ENCODE data around the gene SBF2.

Gene SBF2

DNA sequence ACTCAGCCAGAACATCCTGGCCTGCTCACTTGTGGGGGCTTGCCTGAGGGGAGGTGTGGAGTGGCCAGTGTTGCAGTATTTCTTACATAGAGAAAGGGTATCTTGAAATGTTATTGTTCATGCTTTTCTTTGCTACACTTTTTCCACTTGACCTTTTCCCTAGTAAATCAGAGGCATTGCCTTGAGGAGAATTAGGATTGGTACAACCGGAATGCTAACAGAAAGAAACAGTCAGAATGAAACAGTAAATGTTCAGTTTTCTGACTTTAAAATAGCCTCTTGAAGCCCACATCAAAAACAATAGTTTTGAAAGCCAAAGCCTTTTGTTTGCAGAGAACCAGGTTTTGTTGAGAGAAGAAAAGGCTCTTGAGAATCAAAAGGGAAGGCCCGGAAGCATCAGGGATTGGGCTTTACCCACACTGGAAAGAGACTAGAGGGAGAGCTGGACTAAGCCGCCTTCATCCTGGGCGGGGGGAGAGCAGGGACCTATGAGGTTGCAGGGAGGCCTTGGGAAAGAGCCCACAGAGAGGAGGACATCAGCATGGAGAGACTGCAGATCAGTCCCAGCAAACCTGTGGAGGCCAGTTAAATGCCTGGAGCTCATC is 23.2 kb upstream of the SBF2 start:
- DNase-seq, result no peak

DNA sequence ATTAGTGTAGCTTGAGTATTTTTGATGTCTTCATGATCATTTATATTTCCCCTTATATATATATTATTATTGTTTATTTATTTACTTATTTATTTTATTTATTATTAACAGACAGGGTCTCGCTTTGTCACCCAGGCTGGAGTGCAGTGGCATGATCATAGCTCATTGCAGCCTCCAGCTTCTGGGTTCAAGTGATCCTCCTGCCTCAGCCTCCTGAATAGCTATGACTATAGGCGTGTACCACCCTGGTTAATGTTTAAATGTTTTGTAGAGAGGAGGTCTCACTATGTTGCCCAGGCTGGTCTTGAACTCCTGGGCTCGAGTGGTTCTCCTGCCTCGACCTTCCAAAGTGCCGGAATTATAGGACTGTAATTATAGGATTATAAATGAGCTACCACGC is 21.1 kb upstream of the SBF2 start:
- DNase-seq, result no peak

DNA sequence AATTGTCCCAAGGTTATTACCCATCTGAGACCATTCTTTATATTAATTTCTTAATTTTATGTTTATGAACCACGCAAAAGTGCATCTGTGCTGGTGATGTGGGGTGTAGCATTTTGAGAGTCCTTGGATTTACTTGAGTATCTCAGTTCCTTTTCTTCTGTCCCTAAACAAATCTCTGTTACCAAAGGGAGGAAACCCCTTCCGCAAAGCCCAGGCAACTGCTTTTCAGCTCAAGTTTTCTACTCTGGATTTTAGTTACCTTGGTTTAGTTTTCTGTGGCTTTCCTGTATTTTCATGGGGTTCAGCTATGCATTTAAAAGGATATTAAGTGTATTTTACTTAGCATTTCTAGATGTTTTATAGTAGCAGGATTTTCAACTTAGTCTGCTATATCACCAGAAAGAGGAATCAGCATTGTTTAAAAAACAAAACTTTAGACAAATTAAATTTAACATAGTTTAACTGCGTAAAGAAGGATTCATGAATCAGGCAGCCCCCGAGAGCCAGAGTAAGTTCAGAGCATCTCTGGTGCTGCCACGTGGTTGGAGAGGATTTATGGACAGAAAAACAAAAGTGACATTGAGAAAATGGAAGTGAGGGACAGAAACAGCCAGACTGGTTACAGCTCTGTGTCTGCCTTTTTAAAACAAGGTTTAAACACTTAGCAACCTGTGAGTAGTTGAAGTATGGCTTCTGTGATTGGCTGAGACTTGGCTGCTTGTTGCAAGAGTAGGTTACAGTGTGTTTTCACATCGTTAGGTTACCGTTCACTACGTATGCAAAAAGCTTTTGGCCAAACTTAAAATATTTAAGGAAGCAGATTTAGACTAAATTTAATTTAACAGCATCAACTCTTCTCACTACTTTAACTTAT is 20.4 kb upstream of the SBF2 start:
- DNase-seq, result peak; percentile 53 to 59

DNA sequence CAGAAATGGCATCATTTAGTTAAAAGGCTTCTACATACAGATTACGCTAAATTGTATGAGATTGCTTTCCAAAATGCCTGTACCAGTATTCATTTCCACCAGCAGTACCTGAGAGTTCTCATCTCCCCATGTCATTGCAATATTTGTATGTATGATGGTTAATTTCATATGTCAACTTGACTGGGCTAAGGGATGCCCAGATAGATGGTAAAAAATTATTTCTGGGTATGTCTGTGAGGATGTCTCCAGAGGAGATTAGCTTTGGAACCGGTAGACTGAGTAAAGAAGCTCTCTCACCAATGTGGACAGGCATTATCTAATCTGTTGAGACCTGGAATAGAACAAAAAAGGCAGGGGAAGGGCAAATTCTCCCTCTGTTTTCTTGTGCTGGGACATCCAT is 17.8 kb upstream of the SBF2 start:
- no peak for DNase-seq

DNA sequence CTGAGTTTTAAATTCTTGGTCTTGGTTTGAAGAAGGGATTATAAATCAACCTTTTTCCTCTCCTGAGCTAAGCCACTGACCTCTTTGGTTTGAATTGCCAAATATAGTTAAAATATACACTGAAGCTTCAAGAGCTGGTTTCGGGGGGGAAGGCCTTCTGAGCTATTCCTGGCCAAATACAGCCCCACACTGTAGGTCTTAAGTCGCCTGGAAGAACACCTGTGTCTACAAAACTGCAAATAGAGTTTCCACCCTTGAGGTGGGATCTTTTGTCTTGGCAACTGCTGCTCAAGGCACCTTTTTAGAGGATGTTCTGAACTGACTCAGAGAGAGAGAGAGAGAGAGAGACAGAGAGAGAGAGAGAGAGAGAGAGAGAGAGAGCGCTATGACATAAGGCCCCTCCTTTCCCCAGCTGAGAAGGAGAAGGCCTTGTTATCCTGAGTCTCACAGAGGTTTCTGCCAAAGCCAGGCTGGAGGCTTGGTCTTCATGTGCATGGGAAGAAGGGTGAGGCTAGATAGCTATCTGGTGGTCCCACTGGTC is 16.4 kb upstream of the SBF2 start:
- DNase-seq, result no peak

DNA sequence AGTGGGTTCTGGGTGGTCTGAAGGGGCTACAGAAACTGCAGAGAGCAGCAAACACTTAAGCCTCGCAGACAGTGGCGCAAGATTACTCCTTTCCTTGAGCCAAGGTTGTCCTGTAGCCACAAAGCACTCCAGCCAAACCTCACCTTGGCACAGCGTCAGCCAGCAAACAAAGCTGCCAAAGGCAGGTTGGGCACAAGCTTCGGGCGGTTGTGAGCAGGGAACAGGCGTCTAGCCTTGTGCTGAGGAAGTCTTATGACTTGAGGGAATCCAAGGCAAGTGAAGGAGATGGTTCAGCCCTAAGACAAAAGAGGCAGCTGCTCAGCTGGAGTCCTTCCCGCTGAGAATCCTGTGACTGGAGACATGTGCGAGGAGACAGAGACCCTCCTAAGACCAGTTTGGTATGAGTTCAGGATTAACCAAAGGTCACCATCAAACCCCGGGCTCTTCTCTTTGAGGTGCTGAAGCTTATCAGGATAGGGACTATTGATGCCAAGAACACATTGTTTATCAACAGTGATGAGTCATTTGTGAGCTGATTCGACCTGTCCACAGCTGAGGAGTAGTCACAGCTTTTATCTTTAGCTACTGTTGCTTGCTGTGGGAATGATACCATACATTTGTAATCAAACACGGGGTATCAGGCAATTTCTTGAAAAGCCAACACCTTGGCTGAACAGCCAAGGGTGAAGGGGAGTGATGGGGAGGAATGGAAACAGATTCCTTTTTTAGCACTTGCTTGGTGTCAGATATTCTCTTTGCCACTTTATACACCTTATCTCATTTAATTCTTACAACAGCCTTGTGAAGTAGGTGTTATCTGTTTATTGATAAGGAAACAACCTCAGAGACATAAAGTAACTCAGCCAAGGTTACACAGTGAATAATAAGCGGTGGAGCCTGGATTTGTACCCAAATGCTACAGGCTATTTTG is 15.4 kb upstream of the SBF2 start:
- DNase-seq, result no peak

DNA sequence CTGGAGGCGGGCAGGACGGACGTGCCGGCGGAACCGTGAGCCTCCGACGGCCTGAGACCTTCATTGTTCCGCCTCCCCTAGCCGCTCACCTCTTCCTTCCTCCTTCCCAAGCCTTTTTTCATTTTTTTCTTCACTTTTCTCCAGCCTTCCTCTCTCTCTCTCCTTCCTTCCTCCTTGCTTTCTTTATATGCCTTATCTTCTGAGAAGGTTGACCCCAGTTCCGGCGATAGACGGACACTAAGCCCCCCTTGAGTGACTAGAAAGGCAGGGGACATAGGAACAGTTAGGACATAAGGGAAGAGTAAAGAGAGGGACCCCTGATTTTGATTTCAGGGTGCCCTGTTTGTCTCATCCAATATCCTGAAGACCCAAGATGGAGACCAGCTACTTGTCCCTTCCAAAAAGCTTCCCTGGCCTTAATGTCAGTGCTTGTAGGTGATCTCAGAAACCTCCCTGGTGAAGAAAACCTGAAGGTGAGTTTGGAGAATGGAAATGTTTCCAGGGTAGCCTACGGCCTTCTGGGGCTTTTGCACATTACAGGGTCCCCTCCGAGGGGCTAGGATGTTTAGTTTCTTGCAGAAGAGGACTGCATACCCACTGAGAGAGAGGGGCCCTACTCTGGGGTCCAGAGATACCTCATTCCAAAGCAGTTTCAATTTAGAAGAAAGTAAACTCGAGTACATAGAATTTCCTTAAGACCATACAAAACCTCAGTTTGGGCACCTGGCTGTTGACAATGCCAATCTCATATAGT is 14.4 kb upstream of the SBF2 start:
- DNase-seq, result no peak

DNA sequence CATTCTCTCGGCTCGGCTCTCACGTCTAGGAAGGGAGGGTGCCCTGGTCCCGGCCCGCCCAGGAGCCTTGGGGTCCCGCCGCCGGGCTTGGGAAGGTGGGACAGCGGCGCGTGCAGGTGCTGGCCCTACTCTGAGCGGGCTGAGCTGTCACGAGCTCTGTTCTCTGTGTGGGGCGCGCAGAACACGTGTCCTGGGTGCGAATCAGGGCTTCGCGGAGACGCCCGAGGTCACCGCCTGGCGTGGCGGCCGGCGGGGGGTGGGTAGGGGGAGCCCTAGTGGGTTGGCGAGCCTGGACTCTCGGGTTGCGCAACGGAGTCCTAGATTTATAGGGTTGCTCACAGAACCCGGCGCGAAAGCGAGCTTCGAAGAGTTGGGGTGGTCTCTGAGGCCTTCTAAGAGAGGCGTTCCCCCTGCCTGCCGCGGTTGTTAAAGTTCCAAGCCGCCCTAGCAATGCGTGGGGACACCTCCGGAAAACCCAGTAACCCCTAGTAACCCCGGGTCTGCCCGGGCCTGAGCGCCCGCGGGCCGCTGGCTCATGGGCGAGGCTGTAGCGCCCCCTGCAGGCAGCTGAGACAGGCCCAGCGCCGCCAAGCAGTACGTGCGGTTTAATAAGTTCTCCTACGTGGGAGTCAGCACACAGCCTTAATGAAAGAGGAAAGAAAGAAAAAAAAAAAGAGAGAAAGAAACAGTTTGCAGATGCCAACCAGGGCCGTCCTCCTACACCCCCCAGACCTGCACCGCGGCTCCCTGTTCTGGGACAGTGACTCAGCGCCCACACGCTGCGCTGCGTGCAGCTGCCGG is 13.6 kb upstream of the SBF2 start:
- DNase-seq, result peak; percentile 85 to 86

DNA sequence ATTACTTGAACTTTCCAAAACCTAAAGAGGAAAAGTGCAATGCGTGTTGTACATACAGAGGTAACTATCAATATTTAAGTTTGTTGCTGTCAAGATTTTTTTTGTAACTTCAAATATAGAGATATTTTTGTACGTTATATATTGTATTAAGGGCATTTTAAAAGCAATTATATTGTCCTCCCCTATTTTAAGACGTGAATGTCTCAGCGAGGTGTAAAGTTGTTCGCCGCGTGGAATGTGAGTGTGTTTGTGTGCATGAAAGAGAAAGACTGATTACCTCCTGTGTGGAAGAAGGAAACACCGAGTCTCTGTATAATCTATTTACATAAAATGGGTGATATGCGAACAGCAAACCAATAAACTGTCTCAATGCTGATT is 13.0 kb upstream of the SBF2 start:
- DNase-seq, result no peak

DNA sequence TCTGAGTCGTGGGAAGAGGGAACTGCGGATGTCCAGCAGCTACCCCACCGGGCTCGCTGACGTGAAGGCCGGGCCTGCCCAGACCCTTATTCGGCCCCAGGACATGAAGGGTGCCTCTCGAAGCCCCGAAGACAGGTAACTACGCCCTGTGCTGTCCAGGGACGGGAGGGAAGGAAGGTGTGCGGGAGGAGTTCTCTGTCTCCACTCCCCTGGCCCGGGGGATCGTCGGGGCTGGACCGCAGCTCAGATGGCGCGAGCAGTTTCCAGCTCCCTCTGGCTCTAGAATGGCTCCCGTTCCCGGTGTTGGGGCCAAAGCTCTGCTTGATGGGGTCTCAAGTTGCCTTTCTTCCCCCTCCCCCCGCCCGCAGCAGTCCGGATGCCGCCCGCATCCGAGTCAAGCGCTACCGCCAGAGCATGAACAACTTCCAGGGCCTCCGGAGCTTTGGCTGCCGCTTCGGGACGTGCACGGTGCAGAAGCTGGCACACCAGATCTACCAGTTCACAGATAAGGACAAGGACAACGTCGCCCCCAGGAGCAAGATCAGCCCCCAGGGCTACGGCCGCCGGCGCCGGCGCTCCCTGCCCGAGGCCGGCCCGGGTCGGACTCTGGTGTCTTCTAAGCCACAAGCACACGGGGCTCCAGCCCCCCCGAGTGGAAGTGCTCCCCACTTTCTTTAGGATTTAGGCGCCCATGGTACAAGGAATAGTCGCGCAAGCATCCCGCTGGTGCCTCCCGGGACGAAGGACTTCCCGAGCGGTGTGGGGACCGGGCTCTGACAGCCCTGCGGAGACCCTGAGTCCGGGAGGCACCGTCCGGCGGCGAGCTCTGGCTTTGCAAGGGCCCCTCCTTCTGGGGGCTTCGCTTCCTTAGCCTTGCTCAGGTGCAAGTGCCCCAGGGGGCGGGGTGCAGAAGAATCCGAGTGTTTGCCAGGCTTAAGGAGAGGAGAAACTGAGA is 12.2 kb upstream of the SBF2 start:
- no peak for DNase-seq

DNA sequence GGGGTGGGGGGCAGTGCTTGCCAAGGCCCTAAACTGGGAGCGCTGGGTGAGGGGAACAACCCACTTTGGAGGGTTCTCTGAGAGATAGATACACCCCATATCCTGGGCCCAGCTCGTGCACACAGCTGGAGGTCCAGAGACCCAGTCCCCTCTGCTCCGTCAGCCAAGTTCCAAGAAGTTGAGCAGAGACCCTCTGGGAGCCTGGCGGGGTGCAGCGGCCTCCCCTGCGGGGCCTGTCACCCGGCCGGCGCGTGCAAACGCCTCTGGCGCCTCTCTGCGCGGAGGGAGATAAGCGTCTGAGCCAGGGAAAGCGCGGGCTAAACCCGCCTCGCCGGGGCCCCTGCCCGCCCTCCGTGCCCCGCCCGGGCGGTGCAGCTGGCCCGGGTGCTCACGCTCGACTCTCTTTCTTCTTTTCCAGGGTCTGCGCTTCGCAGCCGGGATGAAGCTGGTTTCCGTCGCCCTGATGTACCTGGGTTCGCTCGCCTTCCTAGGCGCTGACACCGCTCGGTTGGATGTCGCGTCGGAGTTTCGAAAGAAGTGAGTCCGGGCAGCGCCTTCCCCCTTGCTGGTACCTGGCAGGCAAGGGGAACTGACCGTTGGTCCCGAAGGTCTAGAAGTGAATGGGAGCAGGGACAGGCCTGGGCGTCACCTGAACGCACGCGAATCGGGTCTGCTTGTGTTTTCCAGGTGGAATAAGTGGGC is 11.4 kb upstream of the SBF2 start:
- no peak for DNase-seq

DNA sequence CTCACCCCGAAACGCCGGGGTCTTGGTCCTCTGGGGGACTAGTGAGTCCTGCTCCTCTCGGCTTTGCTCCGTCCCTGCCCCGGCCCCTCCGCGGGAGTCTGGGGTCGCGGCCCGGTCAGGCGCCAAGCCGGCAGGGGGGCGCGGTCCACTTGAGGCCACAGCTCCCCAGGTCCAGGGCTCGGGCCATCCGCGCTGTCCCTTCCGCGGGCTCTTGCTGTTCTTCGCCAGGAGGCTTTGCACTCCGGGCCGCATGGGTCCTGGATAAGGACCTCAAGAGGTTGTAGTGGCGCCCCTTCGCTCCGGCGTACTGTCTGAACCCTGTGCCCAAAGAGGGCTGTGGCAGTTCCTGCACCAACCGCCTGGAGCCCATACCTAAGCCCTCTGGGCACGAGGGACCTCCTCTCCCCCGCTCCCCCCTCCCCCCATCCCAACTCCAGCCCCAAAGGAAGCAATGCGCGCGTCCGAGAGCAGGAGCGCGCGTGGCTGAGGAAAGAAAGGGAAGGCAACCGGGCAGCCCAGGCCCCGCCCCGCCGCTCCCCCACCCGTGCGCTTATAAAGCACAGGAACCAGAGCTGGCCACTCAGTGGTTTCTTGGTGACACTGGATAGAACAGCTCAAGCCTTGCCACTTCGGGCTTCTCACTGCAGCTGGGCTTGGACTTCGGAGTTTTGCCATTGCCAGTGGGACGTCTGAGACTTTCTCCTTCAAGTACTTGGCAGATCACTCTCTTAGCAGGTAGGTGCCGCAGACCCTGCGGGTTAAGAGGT is 10.7 kb upstream of the SBF2 start, which contains the start of gene ADM:
TSS of gene ADM (plus strand) at position 579 of the 767 bp plus-strand sequence. CDS start 628 bp downstream, outside the sequence.
- DNase-seq, result peak; percentile 46 to 71

DNA sequence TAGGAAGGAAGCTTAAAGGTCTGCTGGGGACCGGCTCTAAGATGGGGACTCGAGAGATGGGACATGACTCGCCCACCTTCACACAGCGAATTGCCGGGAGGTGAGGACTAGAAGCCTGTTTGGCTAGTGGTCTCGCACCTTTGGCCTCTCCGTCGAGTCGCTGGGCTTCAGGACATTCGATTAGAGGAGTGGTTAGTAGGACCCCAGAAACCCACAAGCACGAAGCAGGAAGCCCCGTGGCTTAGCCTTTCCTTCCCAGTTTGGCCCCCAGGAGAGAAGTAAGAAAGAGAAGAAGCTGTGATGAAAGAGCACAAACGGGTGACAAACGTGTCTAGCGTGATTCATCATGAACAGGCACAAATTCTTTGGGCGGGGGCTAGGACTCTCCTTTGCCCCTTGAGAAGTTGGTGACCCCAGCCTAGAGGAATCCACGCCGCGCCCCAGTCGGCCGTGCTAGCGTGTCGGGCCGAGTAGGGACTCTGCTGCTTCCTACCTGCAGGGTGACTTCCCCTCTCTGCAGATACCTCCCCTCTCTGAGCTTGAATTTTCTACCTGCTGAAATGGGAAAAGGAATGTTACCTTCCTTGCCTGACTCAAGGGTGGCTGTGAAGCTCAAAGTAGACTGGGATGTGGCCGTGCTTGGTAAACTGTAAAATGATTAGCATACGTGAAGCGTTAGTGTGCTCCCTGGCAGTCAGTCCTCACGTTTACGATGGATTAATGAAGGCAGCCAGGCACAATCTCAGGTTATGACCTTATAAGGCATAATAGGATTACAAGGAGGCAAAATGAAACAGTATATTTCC is 9.7 kb upstream of the SBF2 start:
- peak; percentile 31 to 53 for DNase-seq

DNA sequence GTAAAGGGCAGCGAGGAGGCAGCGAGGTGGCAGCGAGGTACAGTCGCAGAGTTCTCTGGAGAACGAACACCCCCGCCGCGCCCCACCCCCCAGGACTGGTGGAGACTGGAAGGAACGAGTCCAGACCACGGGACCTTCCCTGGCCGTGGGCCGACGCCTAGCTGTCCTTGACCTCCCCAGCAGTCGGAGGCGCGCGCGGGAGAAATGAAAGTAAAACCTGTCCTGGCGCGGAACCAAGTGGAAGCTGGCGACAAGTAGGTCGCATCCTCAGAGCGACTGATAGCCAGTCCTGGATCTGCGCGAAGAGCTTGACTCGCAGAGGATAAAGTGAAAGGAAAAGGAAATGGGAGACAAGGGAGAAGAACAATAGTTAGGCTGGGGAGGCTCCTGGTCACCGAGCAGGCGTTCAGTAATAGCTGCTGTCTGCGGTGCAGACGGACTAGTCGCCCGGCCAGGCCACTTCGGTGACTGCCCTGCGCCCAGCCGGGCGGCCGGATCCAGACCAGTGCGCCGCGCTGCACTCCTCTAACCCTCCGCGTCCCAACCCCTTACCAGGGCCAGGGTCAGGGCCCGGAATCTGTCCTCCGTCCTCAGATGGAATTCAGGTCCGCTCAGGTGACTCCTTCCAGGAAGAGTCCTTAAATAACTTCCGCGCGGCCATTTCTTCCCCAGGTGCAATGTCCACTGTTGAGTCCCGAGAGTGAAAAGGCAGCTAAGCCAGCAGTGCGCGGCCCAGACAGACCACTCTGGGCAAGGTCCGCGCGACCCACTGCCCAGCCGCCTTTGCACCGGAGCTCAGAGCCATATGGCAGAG is 8.9 kb upstream of the SBF2 start:
- DNase-seq, result peak; percentile 77

DNA sequence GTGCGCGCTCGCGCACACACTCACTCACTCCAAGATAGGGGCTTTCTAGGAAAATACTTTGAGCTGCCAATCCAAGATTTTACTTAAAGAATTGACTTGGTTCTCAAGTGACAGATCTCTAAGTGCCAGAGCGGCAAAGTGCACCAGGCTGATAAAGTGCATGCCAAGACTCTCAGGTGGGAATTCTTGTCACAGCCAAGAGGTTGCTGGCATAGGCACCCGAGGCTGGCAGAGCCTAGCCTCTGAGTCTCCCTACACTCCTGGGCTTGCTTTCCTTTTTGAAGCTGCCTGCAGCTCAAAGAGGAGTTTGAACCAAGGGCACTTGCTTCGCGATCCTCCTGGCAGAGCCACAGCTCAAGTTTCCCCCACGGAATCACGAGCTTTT is 8.3 kb upstream of the SBF2 start:
- no peak for DNase-seq

DNA sequence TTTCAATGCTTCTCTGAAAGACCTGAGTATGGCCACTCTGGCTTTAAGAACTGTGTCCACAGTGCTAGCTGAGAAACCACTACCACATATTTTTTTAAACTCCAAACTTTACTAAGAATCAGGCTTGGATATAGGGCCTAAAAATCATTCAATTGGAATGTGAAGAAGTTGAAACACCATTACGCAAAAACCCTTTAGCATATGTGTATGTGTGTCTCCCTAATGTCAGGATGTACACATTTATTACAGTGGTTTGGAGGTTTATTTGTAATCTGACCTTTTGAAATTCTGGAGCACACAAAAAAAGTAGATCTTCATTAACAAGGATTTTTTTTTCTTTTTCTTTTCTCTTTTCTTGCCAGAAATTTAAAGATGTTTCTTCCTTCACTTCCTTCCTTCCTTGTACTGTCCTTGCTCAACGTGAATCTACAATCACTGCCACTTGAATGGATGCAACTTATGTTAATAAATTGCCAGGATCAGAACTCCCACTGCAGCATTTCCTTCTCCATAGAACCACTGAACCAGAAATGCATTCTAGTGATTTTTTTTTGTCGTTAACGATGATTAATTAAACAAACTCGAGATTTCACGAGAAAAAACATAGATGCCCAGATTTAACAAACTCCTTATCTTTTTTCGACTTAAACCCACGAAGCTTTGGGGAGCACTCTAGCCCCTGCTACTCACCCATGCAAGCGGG is 7.8 kb upstream of the SBF2 start:
- DNase-seq, result no peak
